ENCODE measurements around the gene UBE2G1. TPM values are rescaled to one million over a fixed set of nuclear protein-coding genes. Genes with fewer than 3 reads are reported as not detected.
A peak's percentile ranks its signal among the peaks of the same experiment; 100 is the strongest.

UBE2G1 gene
- polyA plus RNA-seq, 2 of the 4 experiments (the other 2 are of a cell fraction) = 86.2 to 117 TPM

GRCh38 chr17:4307179-4307930, 59.1 kb downstream of the UBE2G1 start:
- Histone ChIP-seq H3K4me2 (no peak overlapping the region), H3K4me1 (peaks cover 26% of the 10 kb centered on the region), H3K27ac (no peak overlapping the region), H3K9me3 (no peaks in the 10 kb centered on the region), H3K4me3 (no peak overlapping the region)
- TF ChIP-seq KDM5A (IDR thresholded peaks at IDR 0.05) (no peak), FOXS1 (CRISPR knock-in tag; IDR thresholded peaks at IDR 0.05) (no peak), USF2 (IDR thresholded peaks at IDR 0.05) (no peak), ESRRA (IDR thresholded peaks at IDR 0.05; ENCODE audit: borderline replicate concordance, low read length) (no peak), EHMT2 (IDR thresholded peaks at IDR 0.05; ENCODE audit: low read depth) (no peak), FOSB (CRISPR knock-in tag; IDR thresholded peaks at IDR 0.05) (no peak), RARB (CRISPR knock-in tag; IDR thresholded peaks at IDR 0.05) (no peak), CHD4 (IDR thresholded peaks at IDR 0.05; ENCODE audit: borderline replicate concordance) (no peak), RCOR1 (IDR thresholded peaks at IDR 0.05; ENCODE audit: low read depth, low read length) (no peak), NR3C1 (IDR thresholded peaks at IDR 0.05) (no peak), HES2 (IDR thresholded peaks at IDR 0.05) (no peak), HDAC2 (IDR thresholded peaks at IDR 0.05) (no peak), PHF8 (IDR thresholded peaks at IDR 0.05; ENCODE audit: borderline replicate concordance, low read depth) (no peak), ATOH8 (CRISPR knock-in tag; IDR thresholded peaks at IDR 0.05; ENCODE audit: low read depth) (no peak), ZFP36 (IDR thresholded peaks at IDR 0.05; ENCODE audit: borderline replicate concordance, partially characterized antibody) (no peak), CBX2 (IDR thresholded peaks at IDR 0.05; ENCODE audit: borderline replicate concordance, low read depth) (no peak)
- no peak for DNase-seq (ENCODE audit: low read depth in 1 of 2, low spot score in 1 of 2)
- no peak for ATAC-seq
- FAIRE-seq = no peak
- POLR2A ChIA-PET = no interaction called here
- CTCF ChIA-PET = interaction anchor here (1.0 to 1.4 kb wide), 4 partner anchors 9 to 87 kb away, joined by 3 to 7 read pairs (median 3); no protein-coding TSS in a partner anchor
- 87% methylated on average over 7 of the region's 7 CpGs for WGBS (ENCODE audit: missing lambda C conversion rate)

GRCh38 chr17:4305224-4305623, 61.3 kb downstream of the UBE2G1 start:
- WGBS (ENCODE audit: missing lambda C conversion rate) = 91% methylated on average over 7 of the region's 7 CpGs
- peak; percentile 24 to 42; a peak in 3 of 6 replicates for ATAC-seq
- no peak for DNase-seq (ENCODE audit: low read depth in 1 of 2, low spot score in 1 of 2)
- Histone ChIP-seq H3K4me1 (peaks cover 15% of the 10 kb centered on the region), H3K27ac (no peak overlapping the region), H3K9me3 (no peaks in the 10 kb centered on the region), H3K4me3 (no peak overlapping the region), H3K4me2 (no peak overlapping the region)
- CTCF ChIA-PET = interaction anchor here (0.7 to 3.5 kb wide), 22 partner anchors 9 to 497 kb away, joined by 3 to 21 read pairs (median 4); no protein-coding TSS in a partner anchor
- TF ChIP-seq FOSL2 (IDR thresholded peaks at IDR 0.05) (no peak), FOSL2 (CRISPR knock-in tag; IDR thresholded peaks at IDR 0.05) (no peak), JUN (IDR thresholded peaks at IDR 0.05) (no peak), POLR2A (IDR thresholded peaks at IDR 0.05; ENCODE audit: low read length) (no peak), RCOR1 (IDR thresholded peaks at IDR 0.05; ENCODE audit: low read depth, low read length) (no peak), ZSCAN20 (CRISPR knock-in tag; IDR thresholded peaks at IDR 0.05) (no peak), TFCP2L1 (CRISPR knock-in tag; IDR thresholded peaks at IDR 0.05) (no peak), FOXS1 (CRISPR knock-in tag; IDR thresholded peaks at IDR 0.05) (no peak), POLR2AphosphoS2 (conservative IDR thresholded peaks at IDR 0.05; ENCODE audit: low read length) (no peak), CBX8 (IDR thresholded peaks at IDR 0.05) (no peak), RFX5 (IDR thresholded peaks at IDR 0.05) (no peak), CHD4 (IDR thresholded peaks at IDR 0.05; ENCODE audit: borderline replicate concordance) (no peak), ESRRA (IDR thresholded peaks at IDR 0.05; ENCODE audit: borderline replicate concordance, low read length) (no peak), GATA3 (IDR thresholded peaks at IDR 0.05; ENCODE audit: borderline replicate concordance) (no peak), ZFP36 (IDR thresholded peaks at IDR 0.05; ENCODE audit: borderline replicate concordance, partially characterized antibody) (no peak), CEBPB (IDR thresholded peaks at IDR 0.05) (no peak), USF2 (IDR thresholded peaks at IDR 0.05) (no peak), CTCF (IDR thresholded peaks at IDR 0.05) (no peak), RAD21 (conservative IDR thresholded peaks at IDR 0.05 in 1 of 2, IDR thresholded peaks at IDR 0.05 in 1 of 2) (no peak), MAFK (IDR thresholded peaks at IDR 0.05; ENCODE audit: partially characterized antibody) (no peak), SREBF2 (IDR thresholded peaks at IDR 0.05) (no peak)
- POLR2A ChIA-PET = no interaction called here
- FAIRE-seq = no peak
